ENCODE measurements around the gene TEDC1.

- TF ChIP-seq CTCF (IDR thresholded peaks at IDR 0.05) (no peak), NFYB (CRISPR knock-in tag; conservative IDR thresholded peaks at IDR 0.05; ENCODE audit: low read depth) (no peak), JUN (CRISPR knock-in tag; IDR thresholded peaks at IDR 0.05) (no peak), RELA (CRISPR knock-in tag; IDR thresholded peaks at IDR 0.05; ENCODE audit: borderline replicate concordance) (no peak), ATF2 (CRISPR knock-in tag; IDR thresholded peaks at IDR 0.05; ENCODE audit: borderline replicate concordance, low read depth) (no peak)
These were observed 17.2 kb upstream of the TEDC1 start for GRCh38 chr14:105473677-105474482.
